Uterus (tissue), 2 donors: ENCODE measurements around the gene APBA3.

Experiments
- POLR2A ChIP-seq, 2 donors: fragments of 450-650 bp; IDR thresholded peaks; one replicate each; pipeline ENCODE4 v1.6.1; 2016; ENCODE audit warnings: antibody characterized with exemption in 2 of 2, mild to moderate bottlenecking in 1 of 2, moderate library complexity in 1 of 2
- TF ChIP-seq, protein P1 (sequence below), 4 experiments: fragments of 200-600 bp in 2 of 4; fragments of 450-650 bp in 2 of 4; sonication (generic) in 2 of 4; IDR thresholded peaks; one replicate each; pipeline ENCODE4 v1.5.1; 2016 to 2019; ENCODE audit warnings: antibody characterized with exemption in 4 of 4, mild to moderate bottlenecking in 2 of 4, moderate library complexity in 1 of 4

- no peak for TF ChIP-seq POLR2A (IDR thresholded peaks at IDR 0.05)
- TF ChIP-seq, protein P1, sequence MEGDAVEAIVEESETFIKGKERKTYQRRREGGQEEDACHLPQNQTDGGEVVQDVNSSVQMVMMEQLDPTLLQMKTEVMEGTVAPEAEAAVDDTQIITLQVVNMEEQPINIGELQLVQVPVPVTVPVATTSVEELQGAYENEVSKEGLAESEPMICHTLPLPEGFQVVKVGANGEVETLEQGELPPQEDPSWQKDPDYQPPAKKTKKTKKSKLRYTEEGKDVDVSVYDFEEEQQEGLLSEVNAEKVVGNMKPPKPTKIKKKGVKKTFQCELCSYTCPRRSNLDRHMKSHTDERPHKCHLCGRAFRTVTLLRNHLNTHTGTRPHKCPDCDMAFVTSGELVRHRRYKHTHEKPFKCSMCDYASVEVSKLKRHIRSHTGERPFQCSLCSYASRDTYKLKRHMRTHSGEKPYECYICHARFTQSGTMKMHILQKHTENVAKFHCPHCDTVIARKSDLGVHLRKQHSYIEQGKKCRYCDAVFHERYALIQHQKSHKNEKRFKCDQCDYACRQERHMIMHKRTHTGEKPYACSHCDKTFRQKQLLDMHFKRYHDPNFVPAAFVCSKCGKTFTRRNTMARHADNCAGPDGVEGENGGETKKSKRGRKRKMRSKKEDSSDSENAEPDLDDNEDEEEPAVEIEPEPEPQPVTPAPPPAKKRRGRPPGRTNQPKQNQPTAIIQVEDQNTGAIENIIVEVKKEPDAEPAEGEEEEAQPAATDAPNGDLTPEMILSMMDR (IDR thresholded peaks at IDR 0.05), result no peak
Measured at GRCh38 chr19:3725121-3725520, 36.4 kb downstream of the APBA3 start.
